HG02981 (cell line): Measurements from ENCODE around the gene DLG2.

Experiments used
- ATAC-seq: cut with Tn5 transposase; IDR thresholded peaks from one replicate; pipeline ENCODE4 v1.9.1; 2021; ENCODE audit warnings: mild to moderate bottlenecking, moderate library complexity; ENCODE audit not compliant: unreplicated experiment

DLG2 gene

GRCh38 chr11:84105148-84105547, 1522.0 kb downstream of the DLG2 start:
- no peak for ATAC-seq

- ATAC-seq: no peak
These were observed 1524.0 kb downstream of the DLG2 start for GRCh38 chr11:84103096-84103495.

- no peak for ATAC-seq
These were observed 1530.0 kb downstream of the DLG2 start for GRCh38 chr11:84097186-84097585.

GRCh38 chr11:84091212-84091986, 1535.7 kb downstream of the DLG2 start:
- ATAC-seq: no peak

- ATAC-seq: no peak
These were observed 1537.8 kb downstream of the DLG2 start for GRCh38 chr11:84089072-84090057.

- ATAC-seq: no peak
These were observed 1555.3 kb downstream of the DLG2 start for GRCh38 chr11:84071851-84072250.

- no peak for ATAC-seq
These were observed 1558.1 kb downstream of the DLG2 start for GRCh38 chr11:84069048-84069447.

GRCh38 chr11:84061726-84062125, 1565.4 kb downstream of the DLG2 start:
- no peak for ATAC-seq

- ATAC-seq: no peak
These were observed 1570.3 kb downstream of the DLG2 start for GRCh38 chr11:84056653-84057376.

- ATAC-seq: no peak
These were observed 1582.0 kb downstream of the DLG2 start for GRCh38 chr11:84045146-84045545.

- ATAC-seq: no peak
These were observed 1582.4 kb downstream of the DLG2 start for GRCh38 chr11:84044706-84045105.

GRCh38 chr11:84036664-84037194, 1590.4 kb downstream of the DLG2 start:
- ATAC-seq: no peak

GRCh38 chr11:84035645-84036044, 1591.5 kb downstream of the DLG2 start:
- no peak for ATAC-seq

GRCh38 chr11:84034484-84034883, 1592.7 kb downstream of the DLG2 start:
- no peak for ATAC-seq

GRCh38 chr11:84024266-84024665, 1602.9 kb downstream of the DLG2 start:
- ATAC-seq: no peak

- ATAC-seq: no peak
These were observed 1604.4 kb downstream of the DLG2 start for GRCh38 chr11:84022695-84023094.

GRCh38 chr11:84022201-84022600, 1604.9 kb downstream of the DLG2 start:
- no peak for ATAC-seq

- no peak for ATAC-seq
These were observed 1605.9 kb downstream of the DLG2 start for GRCh38 chr11:84021291-84021690.

- no peak for ATAC-seq
These were observed 1607.5 kb downstream of the DLG2 start for GRCh38 chr11:84019571-84020194.

- no peak for ATAC-seq
These were observed 1612.6 kb downstream of the DLG2 start for GRCh38 chr11:84014539-84014938.
